ENCODE measurements around the gene FAM47E.

- TF ChIP-seq CTCF (IDR thresholded peaks at IDR 0.05; ENCODE audit: borderline replicate concordance, extremely low read depth, low read length, poor library complexity, severe bottlenecking) (no peak), EZH2 (IDR thresholded peaks at IDR 0.05; ENCODE audit: borderline replicate concordance, low read depth, low read length, severe bottlenecking) (no peak)
These were observed 9.1 kb downstream of the FAM47E start for GRCh38 chr4:76260571-76260970.

All from DND-41 (cell line).